ENCODE measurements around the gene GGT6.

GGT6 gene

GRCh38 chr17:4509923-4510617 lies 50.3 kb downstream of the GGT6 start:
- in situ Hi-C loops (cut with MboI; ENCODE audit: low sequenced_read_pairs), result no loop called here

DNA sequence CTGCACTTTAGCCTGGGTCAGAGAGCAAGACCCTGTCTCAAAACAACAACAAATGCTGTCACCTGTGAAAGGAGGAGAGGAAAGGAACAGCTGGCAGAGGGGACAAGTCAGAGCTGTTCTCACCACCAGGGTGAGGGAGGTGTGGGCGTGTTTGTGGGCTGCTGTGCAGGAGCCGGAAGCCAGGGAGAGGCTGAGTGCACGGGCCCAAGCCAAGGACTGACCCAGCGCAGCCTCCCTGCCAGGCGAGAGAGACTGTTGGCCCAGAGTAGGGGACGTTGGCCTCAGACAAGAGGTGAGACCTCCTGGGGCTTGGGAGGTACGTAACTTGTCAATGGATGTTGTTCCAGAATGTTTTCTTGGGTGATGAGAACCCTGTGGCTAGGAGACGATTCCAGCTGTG lies 51.0 kb downstream of the GGT6 start:
- in situ Hi-C loops (cut with MboI; ENCODE audit: low sequenced_read_pairs), result no loop called here

DNA sequence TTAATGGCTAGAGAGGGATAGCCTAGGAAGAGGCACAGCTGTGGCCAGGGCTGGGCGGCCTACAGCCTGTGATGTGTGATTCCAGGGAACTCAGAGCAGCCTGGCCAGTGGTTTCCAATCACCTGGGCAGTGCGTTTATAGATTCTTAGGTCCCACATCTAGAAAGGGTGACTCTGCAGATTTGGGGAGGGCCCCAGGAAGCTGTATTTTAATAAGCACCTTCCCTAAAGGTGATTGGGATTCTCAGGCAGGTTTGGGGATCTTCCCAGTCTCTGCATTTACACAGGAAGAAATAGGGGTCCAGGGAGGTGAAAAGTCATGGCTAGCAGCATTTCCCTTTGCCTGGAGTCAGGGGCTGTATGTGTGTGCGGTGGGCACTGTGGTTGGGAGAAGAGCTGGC lies 52.2 kb downstream of the GGT6 start:
- in situ Hi-C loops (cut with MboI; ENCODE audit: low sequenced_read_pairs), result no loop called here

DNA sequence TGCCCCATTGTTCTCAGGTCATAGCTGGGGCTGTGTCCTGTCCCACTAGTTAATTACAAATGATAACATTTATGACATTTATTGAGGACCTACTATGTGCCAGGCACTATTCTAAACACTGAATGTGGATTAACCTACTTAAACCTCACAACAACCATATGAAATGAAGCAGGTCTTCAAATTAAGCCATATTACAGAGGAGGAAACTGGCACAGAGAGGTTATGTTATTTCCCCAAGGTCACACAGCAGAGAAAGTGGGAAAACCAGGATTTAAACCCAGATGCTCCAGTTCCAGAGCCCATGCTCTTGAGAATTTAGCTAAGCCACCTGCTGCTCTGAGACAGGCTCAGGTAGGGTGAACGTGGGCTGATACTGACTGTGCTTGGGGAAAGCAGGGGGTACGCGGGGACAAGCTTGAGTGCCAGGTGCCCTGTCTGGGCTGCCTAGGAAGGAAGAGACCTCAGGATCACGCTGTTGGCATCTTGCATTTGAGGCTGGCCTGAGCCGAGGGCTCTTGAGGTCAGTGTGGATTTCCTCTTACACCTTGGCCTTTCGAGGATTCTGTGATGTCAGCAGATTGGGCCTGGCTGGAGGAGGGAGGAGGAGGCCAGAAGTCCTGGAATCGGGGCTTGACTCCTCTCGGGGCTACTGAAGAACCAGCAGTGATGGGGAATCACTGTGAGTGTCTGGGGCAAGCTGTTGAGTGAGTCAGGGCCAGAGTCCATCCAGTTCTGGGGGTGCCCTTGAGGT lies 52.8 kb downstream of the GGT6 start:
- in situ Hi-C loops (cut with MboI; ENCODE audit: low sequenced_read_pairs), result no loop called here
